HCT116 (cell line): Measurements from ENCODE around the gene ZFHX3. TPM values are rescaled to one million over a fixed set of nuclear protein-coding genes. Genes with fewer than 3 reads are reported as not detected.

Experiments used
- ATAC-seq: fragments of 200-7000 bp; cut with Tn5 transposase; 2 replicates; pipeline ENCODE4 v1.9.1; 2020; ENCODE audit warnings: mild to moderate bottlenecking, moderate library complexity
- BruUV-seq: library from RNA; stranded (reverse); fragments of 400-500 nt; replicated peaks from 2 replicates; lab custom pipeline; 2021; lab: Mats Ljungman, UMichigan
- CTCF ChIA-PET: fragments of 300-600 bp; sonication (Branson Sonifier 250); formaldehyde crosslinking; loops from one replicate; lab custom pipeline; 2021; ENCODE audit warnings: antibody characterized with exemption; lab: Charles Lee
- POLR2A ChIA-PET: fragments of 300-600, 350-600 bp; sonication (Branson Sonifier 250); formaldehyde crosslinking; loops from one replicate; lab custom pipeline; 2021; ENCODE audit warnings: antibody characterized with exemption; lab: Charles Lee
- RAD21 ChIA-PET, 2 experiments: fragments of 300-600 bp; sonication (Branson Sonifier 250); formaldehyde crosslinking; loops; one replicate each; lab custom pipeline; 2023; ENCODE audit warnings: low total read pairs in 2 of 2; ENCODE audit not compliant: uncharacterized antibody in 2 of 2, unreplicated experiment in 2 of 2, low non-redundant PET in 1 of 2; lab: Charles Lee
- DNase-seq: peaks from one replicate; pipeline ENCODE4 v3.0.0-alpha.2; 2010; ENCODE audit warnings: low read depth, low spot score
- H2AFZ ChIP-seq: fragments of 200-600 bp; shearing (Covaris generic), sonication (generic); 2 replicates; pipeline ENCODE4 v1.6.1; 2017; ENCODE audit warnings: low read depth, mixed run types, mixed read lengths, antibody characterized with exemption, low read length; ENCODE audit not compliant: poor library complexity, severe bottlenecking
- H3K27ac ChIP-seq: 2 replicates; pipeline ENCODE4 v1.5.1; 2012; ENCODE audit warnings: low read depth, low read length
- H3K27me3 ChIP-seq: fragments of 200-600 bp; sonication (generic); 2 replicates; pipeline ENCODE4 v1.6.1; 2016; ENCODE audit warnings: mixed run types, low read length, mixed read lengths; ENCODE audit not compliant: insufficient read depth
- H3K36me3 ChIP-seq, 2 experiments: fragments of 200-500 bp in 1 of 2; fragments of 200-600 bp in 1 of 2; sonication (Bioruptor generic) in 1 of 2; sonication (generic) in 1 of 2; 2 replicates each; pipeline versions ENCODE4 v1.5.1 to v1.6.1; 2014 to 2016; ENCODE audit warnings: low read length in 2 of 2, inconsistent platforms in 1 of 2, mixed read lengths in 1 of 2, mixed run types in 1 of 2; ENCODE audit not compliant: insufficient read depth in 2 of 2, control insufficient read depth in 1 of 2
- H3K4me1 ChIP-seq, 2 experiments: fragments of 200-600 bp in 1 of 2; sonication (generic) in 1 of 2; 2 replicates each; pipeline versions ENCODE4 v1.5.1 to v1.6.1; 2012 to 2017; ENCODE audit warnings: low read length in 2 of 2, inconsistent platforms in 1 of 2, mild to moderate bottlenecking in 1 of 2, mixed read lengths in 1 of 2, mixed run types in 1 of 2, moderate library complexity in 1 of 2; ENCODE audit not compliant: insufficient read depth in 2 of 2, control insufficient read depth in 1 of 2
- H3K4me2 ChIP-seq: fragments of 200-600 bp; sonication (generic); 2 replicates; pipeline ENCODE4 v1.6.1; 2017; ENCODE audit warnings: mixed run types, low read length, mixed read lengths
- H3K4me3 ChIP-seq, 2 experiments: fragments of 200-600 bp in 1 of 2; sonication (generic) in 1 of 2; replicated peaks in 1 of 2; 2 replicates each; pipeline ENCODE4 v1.5.1; 2011 to 2016; ENCODE audit warnings: low read length in 2 of 2, control low read depth in 1 of 2, low read depth in 1 of 2, mild to moderate bottlenecking in 1 of 2, mixed read lengths in 1 of 2, mixed run types in 1 of 2
- H3K79me2 ChIP-seq: fragments of 200-600 bp; sonication (generic); 2 replicates; pipeline ENCODE4 v1.6.1; 2017; ENCODE audit warnings: mild to moderate bottlenecking, mixed run types, low read length, moderate library complexity, mixed read lengths; ENCODE audit not compliant: insufficient read depth
- H3K9ac ChIP-seq: fragments of 200-600 bp; sonication (generic); 2 replicates; pipeline ENCODE4 v1.6.1; 2016; ENCODE audit warnings: low read length, mixed read lengths
- H3K9me2 ChIP-seq: fragments of 200-600 bp; sonication (generic), shearing (Covaris generic); 2 replicates; pipeline ENCODE4 v1.6.1; 2017; ENCODE audit warnings: mixed run types, mild to moderate bottlenecking, moderate library complexity; ENCODE audit not compliant: insufficient read depth
- H3K9me3 ChIP-seq, 2 experiments: fragments of 200-500 bp in 1 of 2; fragments of 200-600 bp in 1 of 2; sonication (Bioruptor generic) in 1 of 2; sonication (generic) in 1 of 2; 2 replicates each; pipeline ENCODE4 v1.6.1; 2014 to 2017; ENCODE audit warnings: low read length in 2 of 2, mixed read lengths in 2 of 2, inconsistent platforms in 1 of 2, low read depth in 1 of 2, mild to moderate bottlenecking in 1 of 2, mixed run types in 1 of 2, moderate library complexity in 1 of 2; ENCODE audit not compliant: control insufficient read depth in 1 of 2, insufficient read depth in 1 of 2
- H4K20me1 ChIP-seq: fragments of 200-600 bp; sonication (generic), shearing (Covaris generic); 2 replicates; pipeline ENCODE4 v1.6.1; 2017; ENCODE audit warnings: mixed run types, mild to moderate bottlenecking, moderate library complexity; ENCODE audit not compliant: insufficient read depth
- CEBPB ChIP-seq: IDR thresholded peaks from 2 replicates; pipeline ENCODE4 v1.6.1; 2012; ENCODE audit warnings: low read depth
- ELF1 ChIP-seq: IDR thresholded peaks from 2 replicates; pipeline ENCODE4 v1.6.1; 2012; ENCODE audit warnings: low read depth, borderline replicate concordance
- EZH2phosphoT487 ChIP-seq: fragments of 200-600 bp; IDR thresholded peaks from 2 replicates; pipeline ENCODE4 v1.6.1; 2018; ENCODE audit warnings: antibody characterized with exemption, borderline replicate concordance
- FOSL1 ChIP-seq: IDR thresholded peaks from 2 replicates; pipeline ENCODE4 v1.6.1; 2012; ENCODE audit warnings: low read depth
- REST ChIP-seq: IDR thresholded peaks from 2 replicates; pipeline ENCODE4 v1.6.1; 2012; ENCODE audit warnings: low read depth
- SIN3A ChIP-seq: IDR thresholded peaks from 2 replicates; pipeline ENCODE4 v1.6.1; 2012; ENCODE audit warnings: low read depth
- SRF ChIP-seq: IDR thresholded peaks from 2 replicates; pipeline ENCODE4 v1.6.1; 2012; ENCODE audit warnings: low read depth
- TCF7L2 ChIP-seq: IDR thresholded peaks from 2 replicates; pipeline ENCODE4 v1.7.0; 2011; ENCODE audit warnings: borderline replicate concordance, inconsistent platforms; ENCODE audit not compliant: insufficient read depth, insufficient read length; ENCODE audit errors: extremely low read depth
- YY1 ChIP-seq: IDR thresholded peaks from 2 replicates; pipeline ENCODE4 v1.6.1; 2011; ENCODE audit warnings: low read length, low read depth, moderate library complexity, mild to moderate bottlenecking; ENCODE audit not compliant: insufficient replicate concordance; ENCODE audit errors: extremely low read depth
- ZFX ChIP-seq: fragments of 450-650 bp; IDR thresholded peaks from 2 replicates; pipeline ENCODE4 v1.6.1; 2017
- ZNF274 ChIP-seq: fragments of 200-500 bp; sonication (Bioruptor generic); IDR thresholded peaks from 2 replicates; pipeline ENCODE4 v1.6.1; 2014; ENCODE audit warnings: mild to moderate bottlenecking, low read depth, low read length, inconsistent platforms
- intact Hi-C: fragments of 100-400 bp; cut with micrococcal nuclease; formaldehyde crosslinking; loops from 2 replicates; pipeline ENCODE4 v1.10.0; 2022
- total RNA-seq: library from RNA; stranded (reverse); gene quantifications from one replicate; pipeline ENCODE4 v1.2.1, GENCODE V29; 2021; ENCODE audit not compliant: unreplicated experiment
- TF ChIP-seq, protein P1 (sequence below): IDR thresholded peaks from 2 replicates; pipeline ENCODE4 v1.6.1; 2012
- TF ChIP-seq, protein P2 (sequence below), 3 experiments: fragments of 200-600 bp in 1 of 3; sonication (generic) in 1 of 3; IDR thresholded peaks in 2 of 3; conservative IDR thresholded peaks in 1 of 3; 2 replicates each; pipeline ENCODE4 v1.5.1; 2012 to 2017; ENCODE audit warnings: low read depth in 2 of 3, low read length in 2 of 3, antibody characterized with exemption in 1 of 3, borderline replicate concordance in 1 of 3, control low read depth in 1 of 3, mild to moderate bottlenecking in 1 of 3, mixed read lengths in 1 of 3, mixed run types in 1 of 3, moderate library complexity in 1 of 3; ENCODE audit not compliant: insufficient read depth in 1 of 3

ZFHX3 gene
- total RNA-seq, 1 experiment from 2014 or later: 6.3 TPM

DNA sequence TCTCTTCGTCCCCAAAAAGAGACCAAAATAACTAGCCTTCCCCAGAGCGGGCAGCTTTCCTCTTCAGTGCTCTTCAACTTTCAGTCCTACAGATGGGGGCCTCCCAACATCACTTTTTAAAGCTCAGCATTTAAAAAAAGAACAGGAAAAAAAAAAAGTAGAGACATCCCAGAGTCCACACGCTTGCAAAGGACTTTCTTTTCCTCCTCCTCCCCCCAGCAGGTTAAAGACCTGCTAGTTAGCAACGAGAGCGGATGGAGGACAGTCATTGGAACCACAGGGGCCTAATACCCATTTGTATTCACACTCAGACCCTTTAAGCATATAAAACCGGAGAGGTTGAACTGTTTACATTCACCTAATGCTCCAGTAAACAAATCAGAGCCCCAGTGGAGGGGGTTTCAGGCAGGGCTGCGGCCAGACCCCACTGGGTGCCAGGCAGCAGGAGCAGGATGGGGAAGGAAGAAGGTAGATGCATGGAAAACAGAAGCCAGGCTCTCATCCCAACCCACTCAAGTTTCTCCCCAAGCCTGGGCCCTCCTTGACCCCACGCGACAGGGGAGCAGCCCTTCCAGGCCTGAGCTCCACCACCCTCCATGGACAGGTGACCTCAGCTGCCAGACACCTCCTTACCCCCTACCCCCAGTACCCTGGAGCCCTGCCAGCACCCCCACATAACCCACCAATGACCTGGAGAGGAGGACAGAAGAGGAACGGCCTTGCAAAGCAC is 15.2 kb downstream of the ZFHX3 start:
- RAD21 ChIA-PET: no interaction called here
- no peaks in the 10 kb centered on the region for H4K20me1 ChIP-seq
- no peaks in the 10 kb centered on the region for H3K9me3 ChIP-seq
- intact Hi-C loops: no loop called here
- peaks cover 36% of the 10 kb centered on the region for H3K79me2 ChIP-seq
- H2AFZ ChIP-seq: no peak overlapping the region
- H3K36me3 ChIP-seq: no peaks in the 10 kb centered on the region
- no peak for DNase-seq
- H3K27ac ChIP-seq: no peak overlapping the region
- H3K9ac ChIP-seq: no peak overlapping the region
- no peaks in the 10 kb centered on the region for H3K27me3 ChIP-seq
- TF ChIP-seq ELF1: no peak
- no peak for TF ChIP-seq SRF
- TF ChIP-seq, protein P1, sequence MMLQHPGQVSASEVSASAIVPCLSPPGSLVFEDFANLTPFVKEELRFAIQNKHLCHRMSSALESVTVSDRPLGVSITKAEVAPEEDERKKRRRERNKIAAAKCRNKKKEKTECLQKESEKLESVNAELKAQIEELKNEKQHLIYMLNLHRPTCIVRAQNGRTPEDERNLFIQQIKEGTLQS: no peak
- TF ChIP-seq, protein P2, sequence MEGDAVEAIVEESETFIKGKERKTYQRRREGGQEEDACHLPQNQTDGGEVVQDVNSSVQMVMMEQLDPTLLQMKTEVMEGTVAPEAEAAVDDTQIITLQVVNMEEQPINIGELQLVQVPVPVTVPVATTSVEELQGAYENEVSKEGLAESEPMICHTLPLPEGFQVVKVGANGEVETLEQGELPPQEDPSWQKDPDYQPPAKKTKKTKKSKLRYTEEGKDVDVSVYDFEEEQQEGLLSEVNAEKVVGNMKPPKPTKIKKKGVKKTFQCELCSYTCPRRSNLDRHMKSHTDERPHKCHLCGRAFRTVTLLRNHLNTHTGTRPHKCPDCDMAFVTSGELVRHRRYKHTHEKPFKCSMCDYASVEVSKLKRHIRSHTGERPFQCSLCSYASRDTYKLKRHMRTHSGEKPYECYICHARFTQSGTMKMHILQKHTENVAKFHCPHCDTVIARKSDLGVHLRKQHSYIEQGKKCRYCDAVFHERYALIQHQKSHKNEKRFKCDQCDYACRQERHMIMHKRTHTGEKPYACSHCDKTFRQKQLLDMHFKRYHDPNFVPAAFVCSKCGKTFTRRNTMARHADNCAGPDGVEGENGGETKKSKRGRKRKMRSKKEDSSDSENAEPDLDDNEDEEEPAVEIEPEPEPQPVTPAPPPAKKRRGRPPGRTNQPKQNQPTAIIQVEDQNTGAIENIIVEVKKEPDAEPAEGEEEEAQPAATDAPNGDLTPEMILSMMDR (IDR thresholded peaks at IDR 0.05 in 2 of 3, conservative IDR thresholded peaks at IDR 0.05 in 1 of 3; ENCODE audit: borderline replicate concordance in 1 of 3, insufficient read depth in 1 of 3, low read depth in 2 of 3, low read length in 2 of 3): no peak
- TF ChIP-seq, all 23 proteins: peak for 0
- Histone ChIP-seq H3K4me2 (no peak overlapping the region), H3K9me2 (no peaks in the 10 kb centered on the region), H3K4me3 (no peak overlapping the region), H3K4me1 (peaks cover 26 to 38% of the 10 kb centered on the region in 2 experiments)
- CTCF ChIA-PET: interaction anchor here (1.7 kb wide), 1 partner anchor 164 kb away, joined by 5 read pairs; no protein-coding TSS in a partner anchor
- POLR2A ChIA-PET: no interaction called here
- no TSS peak for BruUV-seq
- ATAC-seq: no peak

GRCh38 chr16:73031984-73032383 is 15.9 kb downstream of the ZFHX3 start:
- no peak for ATAC-seq
- H3K4me3 ChIP-seq: no peak overlapping the region
- ChIA-PET POLR2A (no interaction called here), RAD21 (no interaction called here), CTCF (interaction anchor here (1.7 kb wide), 1 partner anchor 165 kb away, joined by 5 read pairs; no protein-coding TSS in a partner anchor)
- no peak overlapping the region for H3K27ac ChIP-seq
- no peaks in the 10 kb centered on the region for H3K36me3 ChIP-seq
- DNase-seq: no peak
- no peaks in the 10 kb centered on the region for H3K9me2 ChIP-seq
- no peaks in the 10 kb centered on the region for H4K20me1 ChIP-seq
- H3K79me2 ChIP-seq: peaks cover 36% of the 10 kb centered on the region
- peaks cover 20 to 31% of the 10 kb centered on the region in 2 experiments for H3K4me1 ChIP-seq
- no peak overlapping the region for H3K4me2 ChIP-seq
- H2AFZ ChIP-seq: no peak overlapping the region
- BruUV-seq: no TSS peak
- H3K9ac ChIP-seq: no peak overlapping the region
- no peaks in the 10 kb centered on the region for H3K27me3 ChIP-seq
- intact Hi-C loops: no loop called here
- no peaks in the 10 kb centered on the region for H3K9me3 ChIP-seq
- TF ChIP-seq REST: no peak
- TF ChIP-seq FOSL1: no peak
- TF ChIP-seq SIN3A: no peak
- no peak for TF ChIP-seq ZNF274
- no peak for TF ChIP-seq ELF1
- TF ChIP-seq ZFX: no peak
- TF ChIP-seq YY1: no peak
- TF ChIP-seq EZH2phosphoT487: no peak
- no peak for TF ChIP-seq TCF7L2
- TF ChIP-seq CEBPB: no peak
